T-cell (primary cell): ENCODE data around the gene TAF3. TPM values are rescaled to one million over a fixed set of nuclear protein-coding genes. Genes with fewer than 3 reads are reported as not detected.
A peak's percentile ranks its signal among the peaks of the same experiment; 100 is the strongest.

Experiments
- ATAC-seq, 4 experiments: fragments of 200-7000 bp in 3 of 4; fragments of 150-1000 bp in 1 of 4; cut with Tn5 transposase; replicated peaks in 1 of 4; 1 replicate in 3 of 4; 2 replicates in 1 of 4; pipeline ENCODE4 v1.10.0; 2021; ENCODE audit warnings: moderate library complexity in 3 of 4, mild to moderate bottlenecking in 2 of 4, moderate number of reproducible peaks in 1 of 4
- CTCF ChIA-PET, 2 donors: fragments of 300-600 bp; sonication (Branson Sonifier 250); formaldehyde crosslinking; loops; one replicate each; lab custom pipeline; 2022; ENCODE audit warnings: antibody characterized with exemption in 2 of 2; lab: Charles Lee
- POLR2A ChIA-PET, 2 donors: fragments of 300-600 bp; sonication (Branson Sonifier 250); formaldehyde crosslinking; loops; one replicate each; lab custom pipeline; 2022; ENCODE audit warnings: antibody characterized with exemption in 2 of 2; lab: Charles Lee
- DNase-seq, 35 experiments: peaks; one replicate each; pipeline versions ENCODE4 v3.0.0 to v3.0.0-alpha.2; 2013 to 2023
- H3K27ac ChIP-seq: one replicate; pipeline ENCODE4 v1.5.1; 2013; ENCODE audit warnings: low read length
- H3K27me3 ChIP-seq, 2 experiments: replicated peaks in 1 of 2; 1 replicate in 1 of 2; 2 replicates in 1 of 2; pipeline versions ENCODE4 v1.6.1 to v1.7.0; 2013; ENCODE audit warnings: low read length in 1 of 2, mixed read lengths in 1 of 2; ENCODE audit not compliant: control insufficient read depth in 2 of 2, insufficient read depth in 2 of 2; ENCODE audit errors: extremely low read depth in 1 of 2
- H3K36me3 ChIP-seq, 2 donors: 1 replicate in 1 of 2; 2 replicates in 1 of 2; pipeline versions ENCODE4 v1.6.1 to v1.7.0; 2013; ENCODE audit warnings: low read length in 1 of 2; ENCODE audit not compliant: control insufficient read depth in 2 of 2, insufficient read depth in 1 of 2; ENCODE audit errors: extremely low read depth in 1 of 2
- H3K4me1 ChIP-seq, 2 experiments: 1 replicate in 1 of 2; 2 replicates in 1 of 2; pipeline versions ENCODE4 v1.6.1 to v1.7.0; 2013; ENCODE audit warnings: low read length in 2 of 2, mixed read lengths in 1 of 2; ENCODE audit not compliant: insufficient read depth in 2 of 2, control insufficient read depth in 1 of 2; ENCODE audit errors: extremely low read depth in 1 of 2
- H3K4me3 ChIP-seq, 2 donors: 1 replicate in 1 of 2; 2 replicates in 1 of 2; pipeline versions ENCODE4 v1.5.1 to v1.7.0; 2013; ENCODE audit warnings: mild to moderate bottlenecking in 2 of 2, low read length in 1 of 2, moderate library complexity in 1 of 2; ENCODE audit not compliant: control insufficient read depth in 1 of 2; ENCODE audit errors: extremely low read depth in 1 of 2
- H3K9me3 ChIP-seq: 2 replicates; pipeline ENCODE4 v1.7.0; 2013
- H3K27ac Mint-ChIP-seq, 2 donors: one replicate each; pipeline ENCODE4 v1.8.0; 2020 to 2021; ENCODE audit warnings: mild to moderate bottlenecking in 2 of 2, mixed read lengths in 2 of 2
- H3K27me3 Mint-ChIP-seq, 2 donors: one replicate each; pipeline ENCODE4 v1.8.0; 2021 to 2022; ENCODE audit warnings: mixed read lengths in 2 of 2
- H3K36me3 Mint-ChIP-seq: one replicate; pipeline ENCODE4 v1.8.0; 2021; ENCODE audit warnings: mixed read lengths
- H3K4me1 Mint-ChIP-seq, 3 donors: one replicate each; pipeline ENCODE4 v1.8.0; 2020 to 2022; ENCODE audit warnings: mixed read lengths in 3 of 3, mild to moderate bottlenecking in 1 of 3
- H3K4me3 Mint-ChIP-seq, 3 donors: one replicate each; pipeline ENCODE4 v1.8.0; 2020 to 2022; ENCODE audit warnings: mild to moderate bottlenecking in 3 of 3, mixed read lengths in 3 of 3, moderate library complexity in 3 of 3
- H3K9me3 Mint-ChIP-seq, 3 donors: one replicate each; pipeline ENCODE4 v1.8.0; 2020 to 2022; ENCODE audit warnings: mixed read lengths in 3 of 3
- WGBS: methylation state at CpG from one replicate; pipeline ENCODE4 v1.1.5; 2013; ENCODE audit warnings: missing lambda C conversion rate; ENCODE audit not compliant: insufficient coverage; 5-methylcytosine and 5-hydroxymethylcytosine counted together
- total RNA-seq, 35 experiments: library from RNA in 6 of 35; stranded (reverse) in 6 of 35; fragments of 120-200 nt in 1 of 35; gene quantifications; one replicate each; pipeline versions ENCODE4 v1.2.1 to v1.2.4 and lab custom pipeline; 2013 to 2026

Gene TAF3
- total RNA-seq, 5 donors from 2014 or later (not counting 1 experiment from before 2014, with no cell fraction given) = 18.2 to 21.8 (median 20.0) TPM

- no peak for ATAC-seq
- Mint-ChIP-seq H3K4me3 (peak overlapping the region; percentile 92 to 99 (median 95)), H3K27me3 (no peaks in the 10 kb centered on the region), H3K36me3 (peaks cover 55% of the 10 kb centered on the region), H3K4me1 (peaks cover 81 to 84% (median 83%) of the 10 kb centered on the region in 3 donors), H3K9me3 (no peaks in the 10 kb centered on the region), H3K27ac (peak overlapping the region; percentile 98 to 99)
- ChIA-PET POLR2A (interaction anchor here (0.5 to 2.5 kb wide), 7 partner anchors 11 to 271 kb away, joined by 3 to 17 read pairs (median 5); no protein-coding TSS in a partner anchor), CTCF (interaction anchor here (0.5 to 1.4 kb wide), 6 partner anchors 8 to 1149 kb away, joined by 3 to 4 read pairs (median 3); no protein-coding TSS in a partner anchor)
- H3K4me3 ChIP-seq = peak overlapping the region; percentile 67 to 94
- no peaks in the 10 kb centered on the region for H3K9me3 ChIP-seq
- H3K4me1 ChIP-seq = peaks cover 31 to 78% of the 10 kb centered on the region in 2 experiments
- DNase-seq = peak in 1 of 35 experiments; percentile 49
- H3K27me3 ChIP-seq = no peaks in the 10 kb centered on the region
- peak overlapping the region; percentile 85 for H3K27ac ChIP-seq
- H3K36me3 ChIP-seq = peaks cover 10 to 53% of the 10 kb centered on the region in 2 donors
- WGBS = no CpG with 5 or more reads among the region's 10 CpGs
These were observed 242.4 kb downstream of the TAF3 start for GRCh38 chr10:8060704-8061121.

DNA sequence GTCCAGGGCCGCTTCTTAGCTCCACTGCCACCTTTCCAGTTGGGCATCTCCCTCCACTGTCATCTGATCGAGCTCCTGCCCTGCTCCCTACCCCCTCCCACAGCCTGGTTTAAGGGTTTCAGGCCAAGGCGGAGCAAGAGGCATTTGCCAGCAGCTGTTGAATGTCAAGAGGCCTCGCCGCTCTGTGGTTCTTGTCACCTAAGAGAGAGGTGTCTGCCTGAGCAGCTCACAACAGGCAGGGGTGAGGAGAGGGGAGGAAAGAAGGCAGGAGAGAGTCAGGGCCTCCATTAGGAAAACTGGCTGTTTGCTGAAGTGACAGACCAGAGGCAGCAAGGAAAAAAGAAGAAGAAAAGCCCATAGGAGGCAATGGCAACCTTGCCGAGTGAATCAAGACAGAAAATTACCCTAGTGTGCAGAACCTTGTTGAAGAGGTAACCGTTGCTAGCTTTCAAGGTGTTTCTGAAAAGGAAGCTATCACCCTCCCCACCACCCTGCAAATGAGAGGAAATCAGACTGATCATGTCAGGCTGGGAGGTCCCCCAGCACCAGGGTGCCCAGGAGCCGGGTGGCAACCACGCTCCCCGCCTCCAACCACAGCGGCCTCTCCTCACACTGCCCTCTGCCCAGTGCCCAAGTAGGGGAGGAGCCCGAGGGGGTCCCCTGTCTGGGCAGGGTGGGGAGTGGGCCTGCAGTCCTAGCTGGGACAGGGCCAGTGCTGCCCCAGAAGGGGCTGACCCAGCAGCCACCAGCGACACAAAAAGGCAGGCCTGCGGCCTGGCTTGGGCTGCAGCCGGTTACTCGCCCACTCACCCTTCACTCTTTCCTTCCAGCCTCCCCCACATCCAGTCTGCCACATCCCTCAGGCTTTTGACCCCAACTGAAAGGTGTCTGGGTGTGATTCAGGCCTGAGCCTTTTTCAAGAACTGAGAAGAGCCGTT, 243.2 kb downstream of the TAF3 start:
- ChIA-PET POLR2A (interaction anchor here (0.5 to 2.5 kb wide), 10 partner anchors 10 to 652 kb away, joined by 3 to 17 read pairs (median 6); no protein-coding TSS in a partner anchor), CTCF (interaction anchor here (0.5 to 1.0 kb wide), 8 partner anchors 9 to 1148 kb away, joined by 3 to 4 read pairs (median 3); no protein-coding TSS in a partner anchor)
- Mint-ChIP-seq H3K27me3 (no peaks in the 10 kb centered on the region), H3K4me3 (peak overlapping the region; percentile 92 to 99 (median 95)), H3K4me1 (peaks cover 89 to 92% (median 90%) of the 10 kb centered on the region in 3 donors), H3K36me3 (peaks cover 63% of the 10 kb centered on the region), H3K27ac (peak overlapping the region; percentile 98 to 99), H3K9me3 (no peaks in the 10 kb centered on the region)
- Histone ChIP-seq H3K4me1 (peaks cover 34 to 78% of the 10 kb centered on the region in 2 experiments), H3K27ac (peak overlapping the region; percentile 85), H3K36me3 (peaks cover 12 to 60% of the 10 kb centered on the region in 2 donors), H3K9me3 (no peaks in the 10 kb centered on the region), H3K27me3 (no peaks in the 10 kb centered on the region), H3K4me3 (peak overlapping the region; percentile 67 to 94)
- ATAC-seq (peak; percentile 62 to 71 (median 65)), DNase-seq (peak in 30 of 35 experiments; percentile 43 to 81 (median 57))
- 7% methylated on average over 8 of the region's 17 CpGs for WGBS

GRCh38 chr10:8063128-8063908, 245.0 kb downstream of the TAF3 start:
- H3K36me3 Mint-ChIP-seq = peaks cover 72% of the 10 kb centered on the region
- ChIA-PET CTCF (no interaction called here), POLR2A (interaction anchor here in 1 of 2 donors (0.6 kb wide), 1 partner anchor 269 kb away, joined by 3 read pairs; no protein-coding TSS in a partner anchor)
- Histone ChIP-seq H3K9me3 (no peaks in the 10 kb centered on the region), H3K27ac (peak overlapping the region; percentile 85), H3K4me3 (no peak overlapping the region), H3K4me1 (peaks cover 34 to 70% of the 10 kb centered on the region in 2 experiments), H3K36me3 (peaks cover 13 to 72% of the 10 kb centered on the region in 2 donors), H3K27me3 (no peaks in the 10 kb centered on the region)
- peak overlapping the region in 2 of 3 donors; percentile 4 to 92 for H3K4me3 Mint-ChIP-seq
- H3K9me3 Mint-ChIP-seq = no peaks in the 10 kb centered on the region
- H3K27me3 Mint-ChIP-seq = no peaks in the 10 kb centered on the region
- peak overlapping the region; percentile 98 to 99 for H3K27ac Mint-ChIP-seq
- DNase-seq = no peak
- 98% methylated on average over 5 of the region's 15 CpGs for WGBS
- H3K4me1 Mint-ChIP-seq = peaks cover 90 to 96% (median 93%) of the 10 kb centered on the region in 3 donors
- no peak for ATAC-seq

- Histone ChIP-seq H3K27ac (no peak overlapping the region), H3K36me3 (peaks cover 13 to 71% of the 10 kb centered on the region in 2 donors), H3K27me3 (no peaks in the 10 kb centered on the region), H3K4me3 (no peak overlapping the region), H3K9me3 (no peaks in the 10 kb centered on the region), H3K4me1 (peaks cover 33 to 70% of the 10 kb centered on the region in 2 experiments)
- ChIA-PET POLR2A (interaction anchor here (0.6 to 0.7 kb wide), 4 partner anchors 263 to 597 kb away, joined by 3 to 8 read pairs (median 6); no protein-coding TSS in a partner anchor), CTCF (interaction anchor here in 1 of 2 donors (0.9 kb wide), 1 partner anchor 9 kb away, joined by 4 read pairs; the partner anchor contains the start of gene GATA3)
- peak overlapping the region; percentile 25 to 92 (median 42) for H3K4me3 Mint-ChIP-seq
- H3K27ac Mint-ChIP-seq = peak overlapping the region; percentile 68 to 98
- no peaks in the 10 kb centered on the region for H3K9me3 Mint-ChIP-seq
- H3K4me1 Mint-ChIP-seq = peaks cover 88 to 96% (median 92%) of the 10 kb centered on the region in 3 donors
- H3K36me3 Mint-ChIP-seq = peaks cover 74% of the 10 kb centered on the region
- no peak for DNase-seq
- no peaks in the 10 kb centered on the region for H3K27me3 Mint-ChIP-seq
- no peak for ATAC-seq
- 96% methylated on average over 9 of the region's 13 CpGs for WGBS
These were observed 245.6 kb downstream of the TAF3 start for GRCh38 chr10:8063935-8064334.

DNA sequence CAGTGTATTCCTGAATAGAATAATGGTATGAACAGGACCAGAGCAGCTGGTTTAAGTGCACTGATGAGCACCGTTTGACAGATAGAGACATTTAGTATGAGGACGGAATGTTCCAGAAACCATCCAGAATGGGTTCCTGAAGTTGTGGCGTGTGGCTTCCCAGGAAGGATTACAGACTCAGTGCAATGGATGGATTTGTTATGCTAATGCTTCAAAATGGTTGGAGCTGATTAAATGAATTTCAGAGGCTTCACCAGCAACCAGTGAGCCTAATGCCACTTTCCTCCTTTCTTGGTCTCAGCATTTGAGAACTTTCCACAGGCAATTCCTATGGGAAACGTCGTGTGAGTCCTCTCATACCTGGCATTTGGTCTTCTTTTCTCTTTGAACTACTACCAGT, 246.1 kb downstream of the TAF3 start:
- WGBS = 76% methylated on average over 3 of the region's 5 CpGs
- H3K27ac Mint-ChIP-seq = peak overlapping the region; percentile 68 to 84
- peak overlapping the region; percentile 25 to 92 (median 42) for H3K4me3 Mint-ChIP-seq
- no peak for ATAC-seq
- no peaks in the 10 kb centered on the region for H3K27me3 Mint-ChIP-seq
- Histone ChIP-seq H3K9me3 (no peaks in the 10 kb centered on the region), H3K36me3 (peaks cover 13 to 71% of the 10 kb centered on the region in 2 donors), H3K27ac (no peak overlapping the region), H3K4me1 (peaks cover 28 to 70% of the 10 kb centered on the region in 2 experiments), H3K27me3 (no peaks in the 10 kb centered on the region), H3K4me3 (no peak overlapping the region)
- POLR2A ChIA-PET = interaction anchor here (0.6 to 0.7 kb wide), 7 partner anchors 260 to 598 kb away, joined by 3 to 8 read pairs (median 4); no protein-coding TSS in a partner anchor
- H3K9me3 Mint-ChIP-seq = no peaks in the 10 kb centered on the region
- no peak for DNase-seq
- peaks cover 88 to 96% (median 92%) of the 10 kb centered on the region in 3 donors for H3K4me1 Mint-ChIP-seq
- H3K36me3 Mint-ChIP-seq = peaks cover 74% of the 10 kb centered on the region
- CTCF ChIA-PET = interaction anchor here in 1 of 2 donors (0.8 to 0.9 kb wide), 2 partner anchors 10 to 412 kb away, joined by 4 to 5 read pairs; partner anchors contain the start of gene GATA3
